Muscle layer of duodenum (tissue), 2 donors: ENCODE data around the gene MLANA.

ENCODE experiments used
- H3K27ac ChIP-seq: one replicate; pipeline ENCODE4 v1.7.0; 2013; ENCODE audit warnings: mild to moderate bottlenecking, low read length
- H3K27me3 ChIP-seq: one replicate; pipeline ENCODE4 v1.7.0; 2013; ENCODE audit warnings: low read depth, mild to moderate bottlenecking, control low read depth, low read length
- H3K36me3 ChIP-seq, 2 donors: one replicate each; pipeline ENCODE4 v1.7.0; 2013; ENCODE audit warnings: low read length in 2 of 2, control low read depth in 1 of 2, mild to moderate bottlenecking in 1 of 2; ENCODE audit not compliant: insufficient read depth in 2 of 2, control insufficient read depth in 1 of 2
- H3K4me1 ChIP-seq, 2 donors: one replicate each; pipeline ENCODE4 v1.7.0; 2013; ENCODE audit warnings: low read length in 2 of 2, mild to moderate bottlenecking in 2 of 2, control low read depth in 1 of 2, moderate library complexity in 1 of 2; ENCODE audit not compliant: insufficient read depth in 2 of 2, control insufficient read depth in 1 of 2
- H3K4me3 ChIP-seq, 2 donors: one replicate each; pipeline ENCODE4 v1.7.0; 2013; ENCODE audit warnings: low read length in 2 of 2, low read depth in 1 of 2, mild to moderate bottlenecking in 1 of 2
- H3K9me3 ChIP-seq, 2 donors: one replicate each; pipeline ENCODE4 v1.7.0; 2013; ENCODE audit warnings: low read length in 2 of 2, control low read depth in 1 of 2, mild to moderate bottlenecking in 1 of 2; ENCODE audit not compliant: control insufficient read depth in 1 of 2
- donor health status: healthy.

Gene MLANA

GRCh38 chr9:5945112-5945511 lies 54.4 kb downstream of the MLANA start:
- H3K9me3 ChIP-seq = no peaks in the 10 kb centered on the region
- no peak overlapping the region for H3K4me3 ChIP-seq
- H3K27ac ChIP-seq = no peak overlapping the region
- H3K4me1 ChIP-seq = no peaks in the 10 kb centered on the region
- H3K27me3 ChIP-seq = no peaks in the 10 kb centered on the region
- no peaks in the 10 kb centered on the region for H3K36me3 ChIP-seq

GRCh38 chr9:5947912-5948311 lies 57.2 kb downstream of the MLANA start:
- no peaks in the 10 kb centered on the region for H3K27me3 ChIP-seq
- no peak overlapping the region for H3K27ac ChIP-seq
- no peaks in the 10 kb centered on the region for H3K36me3 ChIP-seq
- no peaks in the 10 kb centered on the region for H3K4me1 ChIP-seq
- H3K9me3 ChIP-seq = no peaks in the 10 kb centered on the region
- H3K4me3 ChIP-seq = no peak overlapping the region

- Histone ChIP-seq H3K4me1 (no peaks in the 10 kb centered on the region), H3K9me3 (no peaks in the 10 kb centered on the region), H3K27ac (no peak overlapping the region), H3K36me3 (no peaks in the 10 kb centered on the region), H3K27me3 (no peaks in the 10 kb centered on the region), H3K4me3 (peak overlapping the region in 1 of 2 donors; percentile 31)
These were observed 58.5 kb downstream of the MLANA start for GRCh38 chr9:5949103-5949699.

GRCh38 chr9:5950261-5950660 lies 59.6 kb downstream of the MLANA start:
- no peaks in the 10 kb centered on the region for H3K4me1 ChIP-seq
- H3K36me3 ChIP-seq = no peaks in the 10 kb centered on the region
- no peak overlapping the region for H3K27ac ChIP-seq
- H3K9me3 ChIP-seq = no peaks in the 10 kb centered on the region
- no peaks in the 10 kb centered on the region for H3K27me3 ChIP-seq
- H3K4me3 ChIP-seq = no peak overlapping the region

GRCh38 chr9:5951686-5952211 lies 61.1 kb downstream of the MLANA start:
- H3K27ac ChIP-seq = no peak overlapping the region
- H3K4me1 ChIP-seq = no peaks in the 10 kb centered on the region
- no peak overlapping the region for H3K4me3 ChIP-seq
- H3K36me3 ChIP-seq = no peaks in the 10 kb centered on the region
- H3K9me3 ChIP-seq = no peaks in the 10 kb centered on the region
- H3K27me3 ChIP-seq = no peaks in the 10 kb centered on the region

- Histone ChIP-seq H3K4me3 (no peak overlapping the region), H3K27ac (no peak overlapping the region), H3K36me3 (no peaks in the 10 kb centered on the region), H3K27me3 (no peaks in the 10 kb centered on the region), H3K4me1 (no peaks in the 10 kb centered on the region), H3K9me3 (no peaks in the 10 kb centered on the region)
These were observed 63.3 kb downstream of the MLANA start for GRCh38 chr9:5953743-5954707.

GRCh38 chr9:5957166-5957565 lies 66.5 kb downstream of the MLANA start:
- Histone ChIP-seq H3K27me3 (no peaks in the 10 kb centered on the region), H3K36me3 (no peaks in the 10 kb centered on the region), H3K4me1 (no peaks in the 10 kb centered on the region), H3K9me3 (no peaks in the 10 kb centered on the region), H3K4me3 (no peak overlapping the region), H3K27ac (no peak overlapping the region)

- no peaks in the 10 kb centered on the region for H3K4me1 ChIP-seq
- no peak overlapping the region for H3K27ac ChIP-seq
- no peak overlapping the region for H3K4me3 ChIP-seq
- no peaks in the 10 kb centered on the region for H3K36me3 ChIP-seq
- H3K27me3 ChIP-seq = no peaks in the 10 kb centered on the region
- no peaks in the 10 kb centered on the region for H3K9me3 ChIP-seq
These were observed 67.6 kb downstream of the MLANA start for GRCh38 chr9:5958273-5958672.
